Measurements from ENCODE around the gene CERS6. TPM values are rescaled to one million over a fixed set of nuclear protein-coding genes. Genes with fewer than 3 reads are reported as not detected.

The CERS6 gene
- polyA plus RNA-seq, 3 donors: 7.6 to 17.7 (median 15.6) TPM

GRCh38 chr2:168722592-168722991, 266.5 kb downstream of the CERS6 start:
- Histone ChIP-seq H3K4me3 (replicated peaks in 1 of 3; ENCODE audit: low read depth in 2 of 3, low read length in 3 of 3) (no peak overlapping the region), H3K27ac (ENCODE audit: low read depth in 1 of 2, low read length in 2 of 2) (no peak overlapping the region), H3K36me3 (replicated peaks in 1 of 2; ENCODE audit: control insufficient read depth in 1 of 2, insufficient read depth in 2 of 2, low read length in 2 of 2) (peaks cover 35 to 68% of the 10 kb centered on the region in 2 donors), H2AFZ (ENCODE audit: insufficient read depth, low read depth, low read length, poor library complexity, severe bottlenecking) (no peak overlapping the region), H3K9ac (ENCODE audit: insufficient read depth, low read length, poor library complexity, severe bottlenecking) (no peak overlapping the region), H3K4me2 (replicated peaks; ENCODE audit: extremely low read depth, low read length, poor library complexity, severe bottlenecking) (no peak overlapping the region), H3K79me2 (ENCODE audit: insufficient read depth, low read length) (no peaks in the 10 kb centered on the region), H3K9me3 (replicated peaks in 1 of 2; ENCODE audit: control insufficient read depth in 1 of 2, insufficient read depth in 1 of 2, low read length in 2 of 2) (no peaks in the 10 kb centered on the region), H3K27me3 (ENCODE audit: control insufficient read depth in 2 of 2, insufficient read depth in 2 of 2, low read length in 2 of 2) (no peaks in the 10 kb centered on the region), H3K4me1 (ENCODE audit: control insufficient read depth in 1 of 2, insufficient read depth in 2 of 2, low read length in 2 of 2) (no peaks in the 10 kb centered on the region), H4K20me1 (ENCODE audit: insufficient read depth, low read length) (no peaks in the 10 kb centered on the region)
- Mint-ChIP-seq H3K27me3 (ENCODE audit: low read depth in 3 of 3) (no peaks in the 10 kb centered on the region), H3K4me1 (no peaks in the 10 kb centered on the region), H3K36me3 (peaks cover 57 to 61% of the 10 kb centered on the region in 2 donors), H3K4me3 (no peak overlapping the region), H3K9me3 (peaks cover 0 to 2% (median 0%) of the 10 kb centered on the region in 7 donors), H3K27ac (peak overlapping the region in 3 of 7 donors; percentile 4 to 28 (median 9))
- TF ChIP-seq CTCF (IDR thresholded peaks at IDR 0.05): no peak
- intact Hi-C loops (cut with micrococcal nuclease): no loop called here
- 60% methylated on average over 1 of the region's 2 CpGs for WGBS (ENCODE audit: insufficient coverage)
- no peak for DNase-seq

- H3K27ac ChIP-seq (ENCODE audit: low read depth in 1 of 2, low read length in 2 of 2): no peak overlapping the region
- TF ChIP-seq CTCF (IDR thresholded peaks at IDR 0.05): no peak
- WGBS (ENCODE audit: insufficient coverage): 100% methylated on average over 1 of the region's 3 CpGs
- no peaks in the 10 kb centered on the region for H3K27me3 Mint-ChIP-seq (ENCODE audit: low read depth in 3 of 3)
- no peaks in the 10 kb centered on the region for H3K27me3 ChIP-seq (ENCODE audit: control insufficient read depth in 2 of 2, insufficient read depth in 2 of 2, low read length in 2 of 2)
- no peaks in the 10 kb centered on the region for H3K4me1 Mint-ChIP-seq
- no peak overlapping the region for H3K4me3 Mint-ChIP-seq
- H2AFZ ChIP-seq (ENCODE audit: insufficient read depth, low read depth, low read length, poor library complexity, severe bottlenecking): no peak overlapping the region
- H3K4me2 ChIP-seq (replicated peaks; ENCODE audit: extremely low read depth, low read length, poor library complexity, severe bottlenecking): no peak overlapping the region
- no peaks in the 10 kb centered on the region for H3K4me1 ChIP-seq (ENCODE audit: control insufficient read depth in 1 of 2, insufficient read depth in 2 of 2, low read length in 2 of 2)
- H3K79me2 ChIP-seq (ENCODE audit: insufficient read depth, low read length): no peaks in the 10 kb centered on the region
- no peak overlapping the region for H3K9ac ChIP-seq (ENCODE audit: insufficient read depth, low read length, poor library complexity, severe bottlenecking)
- H3K27ac Mint-ChIP-seq: peak overlapping the region in 3 of 7 donors; percentile 28 to 50 (median 28)
- H3K36me3 ChIP-seq (replicated peaks in 1 of 2; ENCODE audit: control insufficient read depth in 1 of 2, insufficient read depth in 2 of 2, low read length in 2 of 2): peaks cover 32 to 60% of the 10 kb centered on the region in 2 donors
- H3K36me3 Mint-ChIP-seq: peaks cover 52 to 55% of the 10 kb centered on the region in 2 donors
- H3K9me3 ChIP-seq (replicated peaks in 1 of 2; ENCODE audit: control insufficient read depth in 1 of 2, insufficient read depth in 1 of 2, low read length in 2 of 2): no peaks in the 10 kb centered on the region
- no peak for DNase-seq
- no peaks in the 10 kb centered on the region for H4K20me1 ChIP-seq (ENCODE audit: insufficient read depth, low read length)
- intact Hi-C loops (cut with micrococcal nuclease): no loop called here
- H3K4me3 ChIP-seq (replicated peaks in 1 of 3; ENCODE audit: low read depth in 2 of 3, low read length in 3 of 3): no peak overlapping the region
- peaks cover 0 to 2% (median 0%) of the 10 kb centered on the region in 7 donors for H3K9me3 Mint-ChIP-seq
Measured at GRCh38 chr2:168723275-168723899, 267.3 kb downstream of the CERS6 start.
